H1 (cell line): ENCODE measurements around the gene ACBD6. TPM values are rescaled to one million over a fixed set of nuclear protein-coding genes. Genes with fewer than 3 reads are reported as not detected.

Experiments
- ASH2L ChIP-seq: fragments of 200-600, 300-600 bp; sonication (generic); IDR thresholded peaks from one replicate; pipeline ENCODE4 v1.7.1; 2017; ENCODE audit warnings: low read length
- BACH1 ChIP-seq: IDR thresholded peaks from 2 replicates; pipeline ENCODE4 v1.6.1; 2012; ENCODE audit warnings: low read length, improper control_type of control experiment
- CHD2 ChIP-seq: IDR thresholded peaks from 2 replicates; pipeline ENCODE4 v1.6.1; 2012; ENCODE audit warnings: low read length, improper control_type of control experiment
- JUND ChIP-seq: IDR thresholded peaks from 2 replicates; pipeline ENCODE4 v1.6.1; 2011; ENCODE audit warnings: mild to moderate bottlenecking, improper control_type of control experiment, low read length
- KDM1A ChIP-seq: fragments of 200-600, 300-600 bp; sonication (generic); IDR thresholded peaks from 2 replicates; pipeline ENCODE4 v1.7.1; 2016; ENCODE audit warnings: mild to moderate bottlenecking, low read length, borderline replicate concordance
- RBBP5 ChIP-seq: IDR thresholded peaks from 2 replicates; pipeline ENCODE4 v1.7.1; 2012; ENCODE audit warnings: low read depth, mild to moderate bottlenecking, inconsistent platforms, low read length, moderate library complexity, borderline replicate concordance
- RXRA ChIP-seq: IDR thresholded peaks from 2 replicates; pipeline ENCODE4 v1.6.1; 2011; ENCODE audit warnings: low read depth, mild to moderate bottlenecking, low read length, moderate library complexity; ENCODE audit not compliant: insufficient read depth
- SIN3A ChIP-seq, 2 experiments: IDR thresholded peaks in 1 of 2; conservative IDR thresholded peaks in 1 of 2; 2 replicates each; pipeline ENCODE4 v1.6.1; 2011 to 2012; ENCODE audit warnings: low read length in 2 of 2, improper control_type of control experiment in 1 of 2, low read depth in 1 of 2, mild to moderate bottlenecking in 1 of 2
- polyA plus RNA-seq, 7 experiments: library from polyadenylated mRNA; depleted of rRNA in 3 of 7; stranded (reverse) in 5 of 7; unstranded in 2 of 7; fragments of >200 nt in 5 of 7; fragments of 200-250 nt in 2 of 7; gene quantifications; 1 replicate in 5 of 7; 2 replicates in 1 of 7; 4 replicates in 1 of 7; pipeline versions ENCODE4 v1.2.1 to v1.2.3, GENCODE V29; 2011 to 2013; ENCODE audit warnings: missing spikeins in 2 of 7, mixed read lengths in 2 of 7
- total RNA-seq: library from RNA; stranded (reverse); fragmentation: NEBNext Ultra II Directional; extraction: Animal tissue kit (Norgen Biotek cat#: 25700); gene quantifications from 2 replicates; pipeline ENCODE4 v1.2.1, GENCODE V29; 2021
- TF ChIP-seq, protein P1 (sequence below): IDR thresholded peaks from 2 replicates; pipeline ENCODE4 v1.6.1; 2011; ENCODE audit warnings: low read length, improper control_type of control experiment
- TF ChIP-seq, protein P2 (sequence below): fragments of 300-600 bp; sonication (generic); IDR thresholded peaks from 2 replicates; pipeline ENCODE4 v1.7.1; 2012; ENCODE audit warnings: low read length, moderate library complexity, mild to moderate bottlenecking, inconsistent platforms; ENCODE audit not compliant: insufficient replicate concordance

Gene ACBD6
- total and polyA plus RNA-seq, 2 of the 8 experiments (the other 6 are each of a cell fraction or from before 2014, with no cell fraction given), result 52.0 to 67.7 TPM

DNA sequence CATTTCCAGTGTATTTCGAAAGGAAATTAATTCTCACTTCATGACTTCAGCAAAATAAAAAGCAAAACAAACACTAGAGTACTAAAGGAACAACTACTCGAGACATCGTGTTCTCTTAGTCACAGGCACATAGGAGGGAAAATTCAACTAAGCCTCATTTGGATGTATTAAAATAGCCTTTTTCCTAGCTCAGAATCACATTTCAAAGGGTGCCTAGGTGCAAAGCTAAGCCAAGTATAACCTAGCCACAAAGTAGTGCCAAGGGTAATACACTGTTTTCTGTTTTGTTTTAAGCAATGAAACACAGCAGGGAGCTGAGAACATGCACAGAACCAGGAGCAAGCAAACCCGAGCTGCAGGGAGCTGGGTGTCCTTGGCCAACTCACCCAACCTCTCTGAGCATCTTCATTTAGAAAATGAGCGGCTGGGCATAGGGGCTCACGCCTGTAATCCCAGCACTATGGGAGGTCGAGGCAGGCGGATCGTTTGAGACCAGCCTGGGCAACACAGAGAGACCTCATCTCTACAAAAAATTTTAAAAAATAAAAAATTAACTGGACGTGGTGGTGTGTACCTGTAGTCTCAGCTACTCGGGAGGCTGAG, 26.6 kb upstream of the ACBD6 start (continued):
- no peak for TF ChIP-seq JUND
- no peak for TF ChIP-seq RXRA
- TF ChIP-seq ASH2L, result no peak
- TF ChIP-seq, protein P1, sequence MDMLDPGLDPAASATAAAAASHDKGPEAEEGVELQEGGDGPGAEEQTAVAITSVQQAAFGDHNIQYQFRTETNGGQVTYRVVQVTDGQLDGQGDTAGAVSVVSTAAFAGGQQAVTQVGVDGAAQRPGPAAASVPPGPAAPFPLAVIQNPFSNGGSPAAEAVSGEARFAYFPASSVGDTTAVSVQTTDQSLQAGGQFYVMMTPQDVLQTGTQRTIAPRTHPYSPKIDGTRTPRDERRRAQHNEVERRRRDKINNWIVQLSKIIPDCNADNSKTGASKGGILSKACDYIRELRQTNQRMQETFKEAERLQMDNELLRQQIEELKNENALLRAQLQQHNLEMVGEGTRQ, result no peak
- no peak for TF ChIP-seq CHD2
- no peak for TF ChIP-seq BACH1
- TF ChIP-seq RBBP5, result no peak
- TF ChIP-seq SIN3A (conservative IDR thresholded peaks at IDR 0.05 in 1 of 2, IDR thresholded peaks at IDR 0.05 in 1 of 2; ENCODE audit: low read depth in 1 of 2, low read length in 2 of 2), result no peak
- TF ChIP-seq, protein P2, sequence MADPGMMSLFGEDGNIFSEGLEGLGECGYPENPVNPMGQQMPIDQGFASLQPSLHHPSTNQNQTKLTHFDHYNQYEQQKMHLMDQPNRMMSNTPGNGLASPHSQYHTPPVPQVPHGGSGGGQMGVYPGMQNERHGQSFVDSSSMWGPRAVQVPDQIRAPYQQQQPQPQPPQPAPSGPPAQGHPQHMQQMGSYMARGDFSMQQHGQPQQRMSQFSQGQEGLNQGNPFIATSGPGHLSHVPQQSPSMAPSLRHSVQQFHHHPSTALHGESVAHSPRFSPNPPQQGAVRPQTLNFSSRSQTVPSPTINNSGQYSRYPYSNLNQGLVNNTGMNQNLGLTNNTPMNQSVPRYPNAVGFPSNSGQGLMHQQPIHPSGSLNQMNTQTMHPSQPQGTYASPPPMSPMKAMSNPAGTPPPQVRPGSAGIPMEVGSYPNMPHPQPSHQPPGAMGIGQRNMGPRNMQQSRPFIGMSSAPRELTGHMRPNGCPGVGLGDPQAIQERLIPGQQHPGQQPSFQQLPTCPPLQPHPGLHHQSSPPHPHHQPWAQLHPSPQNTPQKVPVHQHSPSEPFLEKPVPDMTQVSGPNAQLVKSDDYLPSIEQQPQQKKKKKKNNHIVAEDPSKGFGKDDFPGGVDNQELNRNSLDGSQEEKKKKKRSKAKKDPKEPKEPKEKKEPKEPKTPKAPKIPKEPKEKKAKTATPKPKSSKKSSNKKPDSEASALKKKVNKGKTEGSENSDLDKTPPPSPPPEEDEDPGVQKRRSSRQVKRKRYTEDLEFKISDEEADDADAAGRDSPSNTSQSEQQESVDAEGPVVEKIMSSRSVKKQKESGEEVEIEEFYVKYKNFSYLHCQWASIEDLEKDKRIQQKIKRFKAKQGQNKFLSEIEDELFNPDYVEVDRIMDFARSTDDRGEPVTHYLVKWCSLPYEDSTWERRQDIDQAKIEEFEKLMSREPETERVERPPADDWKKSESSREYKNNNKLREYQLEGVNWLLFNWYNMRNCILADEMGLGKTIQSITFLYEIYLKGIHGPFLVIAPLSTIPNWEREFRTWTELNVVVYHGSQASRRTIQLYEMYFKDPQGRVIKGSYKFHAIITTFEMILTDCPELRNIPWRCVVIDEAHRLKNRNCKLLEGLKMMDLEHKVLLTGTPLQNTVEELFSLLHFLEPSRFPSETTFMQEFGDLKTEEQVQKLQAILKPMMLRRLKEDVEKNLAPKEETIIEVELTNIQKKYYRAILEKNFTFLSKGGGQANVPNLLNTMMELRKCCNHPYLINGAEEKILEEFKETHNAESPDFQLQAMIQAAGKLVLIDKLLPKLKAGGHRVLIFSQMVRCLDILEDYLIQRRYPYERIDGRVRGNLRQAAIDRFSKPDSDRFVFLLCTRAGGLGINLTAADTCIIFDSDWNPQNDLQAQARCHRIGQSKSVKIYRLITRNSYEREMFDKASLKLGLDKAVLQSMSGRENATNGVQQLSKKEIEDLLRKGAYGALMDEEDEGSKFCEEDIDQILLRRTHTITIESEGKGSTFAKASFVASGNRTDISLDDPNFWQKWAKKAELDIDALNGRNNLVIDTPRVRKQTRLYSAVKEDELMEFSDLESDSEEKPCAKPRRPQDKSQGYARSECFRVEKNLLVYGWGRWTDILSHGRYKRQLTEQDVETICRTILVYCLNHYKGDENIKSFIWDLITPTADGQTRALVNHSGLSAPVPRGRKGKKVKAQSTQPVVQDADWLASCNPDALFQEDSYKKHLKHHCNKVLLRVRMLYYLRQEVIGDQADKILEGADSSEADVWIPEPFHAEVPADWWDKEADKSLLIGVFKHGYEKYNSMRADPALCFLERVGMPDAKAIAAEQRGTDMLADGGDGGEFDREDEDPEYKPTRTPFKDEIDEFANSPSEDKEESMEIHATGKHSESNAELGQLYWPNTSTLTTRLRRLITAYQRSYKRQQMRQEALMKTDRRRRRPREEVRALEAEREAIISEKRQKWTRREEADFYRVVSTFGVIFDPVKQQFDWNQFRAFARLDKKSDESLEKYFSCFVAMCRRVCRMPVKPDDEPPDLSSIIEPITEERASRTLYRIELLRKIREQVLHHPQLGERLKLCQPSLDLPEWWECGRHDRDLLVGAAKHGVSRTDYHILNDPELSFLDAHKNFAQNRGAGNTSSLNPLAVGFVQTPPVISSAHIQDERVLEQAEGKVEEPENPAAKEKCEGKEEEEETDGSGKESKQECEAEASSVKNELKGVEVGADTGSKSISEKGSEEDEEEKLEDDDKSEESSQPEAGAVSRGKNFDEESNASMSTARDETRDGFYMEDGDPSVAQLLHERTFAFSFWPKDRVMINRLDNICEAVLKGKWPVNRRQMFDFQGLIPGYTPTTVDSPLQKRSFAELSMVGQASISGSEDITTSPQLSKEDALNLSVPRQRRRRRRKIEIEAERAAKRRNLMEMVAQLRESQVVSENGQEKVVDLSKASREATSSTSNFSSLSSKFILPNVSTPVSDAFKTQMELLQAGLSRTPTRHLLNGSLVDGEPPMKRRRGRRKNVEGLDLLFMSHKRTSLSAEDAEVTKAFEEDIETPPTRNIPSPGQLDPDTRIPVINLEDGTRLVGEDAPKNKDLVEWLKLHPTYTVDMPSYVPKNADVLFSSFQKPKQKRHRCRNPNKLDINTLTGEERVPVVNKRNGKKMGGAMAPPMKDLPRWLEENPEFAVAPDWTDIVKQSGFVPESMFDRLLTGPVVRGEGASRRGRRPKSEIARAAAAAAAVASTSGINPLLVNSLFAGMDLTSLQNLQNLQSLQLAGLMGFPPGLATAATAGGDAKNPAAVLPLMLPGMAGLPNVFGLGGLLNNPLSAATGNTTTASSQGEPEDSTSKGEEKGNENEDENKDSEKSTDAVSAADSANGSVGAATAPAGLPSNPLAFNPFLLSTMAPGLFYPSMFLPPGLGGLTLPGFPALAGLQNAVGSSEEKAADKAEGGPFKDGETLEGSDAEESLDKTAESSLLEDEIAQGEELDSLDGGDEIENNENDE, result no peak
- no peak for TF ChIP-seq KDM1A
- TF ChIP-seq, all 59 proteins: peak for 0
